GM13976 (cell line): Measurements from ENCODE around the gene HUNK.

ENCODE experiments used
- DNase-seq: peaks from one replicate; pipeline ENCODE4 v3.0.0; 2012; ENCODE audit warnings: low spot score
- CTCF ChIP-seq: IDR thresholded peaks from 2 replicates; pipeline ENCODE4 v1.5.1; 2012; ENCODE audit warnings: borderline replicate concordance, mild to moderate bottlenecking; ENCODE audit not compliant: insufficient read depth; ENCODE audit errors: extremely low read depth, missing control alignments, control extremely low read depth
- in situ Hi-C: fragments of 300-500 bp; cut with MboI; formaldehyde crosslinking; loops from one replicate; pipeline ENCODE4 v1.12.0; 2022; ENCODE audit warnings: low sequenced_read_pairs, mixed read lengths, inconsistent platforms; ENCODE audit not compliant: unreplicated experiment

The HUNK gene

GRCh38 chr21:31873696-31874599 lies 1.1 kb downstream of the HUNK start:
- peak; percentile 55 for TF ChIP-seq CTCF
- in situ Hi-C loops, result no loop called here
- peak; percentile 70 for DNase-seq

GRCh38 chr21:31874812-31875212 lies 2.0 kb downstream of the HUNK start:
- DNase-seq, result no peak
- in situ Hi-C loops, result no loop called here
- TF ChIP-seq CTCF, result no peak

- TF ChIP-seq CTCF, result no peak
- DNase-seq, result no peak
- in situ Hi-C loops, result no loop called here
These were observed 2.7 kb downstream of the HUNK start for GRCh38 chr21:31875496-31876015.

- TF ChIP-seq CTCF, result no peak
- in situ Hi-C loops, result no loop called here
- no peak for DNase-seq
These were observed 4.7 kb downstream of the HUNK start for GRCh38 chr21:31877463-31877957.

GRCh38 chr21:31878831-31879230 lies 6.0 kb downstream of the HUNK start:
- TF ChIP-seq CTCF, result no peak
- no peak for DNase-seq
- in situ Hi-C loops, result no loop called here

GRCh38 chr21:31879241-31879650 lies 6.4 kb downstream of the HUNK start:
- no peak for DNase-seq
- in situ Hi-C loops, result no loop called here
- TF ChIP-seq CTCF, result no peak
